Memory B cell (primary cell): Measurements from ENCODE around the gene PPDPF.
A peak's percentile ranks its signal among the peaks of the same experiment; 100 is the strongest.
"Not testable (repeated sequence)": the region's sequence is repeated elsewhere in the genome, so short reads cannot be mapped to it uniquely, and the experiment has no call there.

ENCODE experiments used
- ATAC-seq: fragments of 150-1000 bp; cut with Tn5 transposase; 2 replicates; pipeline ENCODE4 v1.10.0; 2021; ENCODE audit warnings: low read depth, mild to moderate bottlenecking, moderate library complexity
- DNase-seq, 2 donors: peaks; one replicate each; pipeline ENCODE4 v3.0.0; 2022; ENCODE audit warnings: low spot score in 2 of 2
- H3K27ac Mint-ChIP-seq: one replicate; pipeline ENCODE4 v1.8.0; 2022; ENCODE audit warnings: mild to moderate bottlenecking, moderate library complexity, mixed read lengths
- H3K27me3 Mint-ChIP-seq: one replicate; pipeline ENCODE4 v1.8.0; 2022; ENCODE audit warnings: mixed read lengths
- H3K36me3 Mint-ChIP-seq: one replicate; pipeline ENCODE4 v1.8.0; 2022; ENCODE audit warnings: mild to moderate bottlenecking, mixed read lengths
- H3K4me1 Mint-ChIP-seq: one replicate; pipeline ENCODE4 v1.8.0; 2022; ENCODE audit warnings: mixed read lengths
- H3K4me3 Mint-ChIP-seq: one replicate; pipeline ENCODE4 v1.8.0; 2022; ENCODE audit warnings: mild to moderate bottlenecking, moderate library complexity, mixed read lengths
- H3K9me3 Mint-ChIP-seq: one replicate; pipeline ENCODE4 v1.8.0; 2022; ENCODE audit warnings: mixed read lengths

The PPDPF gene

GRCh38 chr20:63555661-63556381, 35.3 kb downstream of the PPDPF start:
- DNase-seq (no peak), ATAC-seq (no peak)
- H3K4me1 Mint-ChIP-seq: peaks cover 19% of the 10 kb centered on the region
- H3K27me3 Mint-ChIP-seq: no peaks in the 10 kb centered on the region
- no peak overlapping the region for H3K4me3 Mint-ChIP-seq
- no peak overlapping the region for H3K27ac Mint-ChIP-seq
- H3K9me3 Mint-ChIP-seq: peaks cover 2% of the 10 kb centered on the region
- peaks cover 6% of the 10 kb centered on the region for H3K36me3 Mint-ChIP-seq

DNA sequence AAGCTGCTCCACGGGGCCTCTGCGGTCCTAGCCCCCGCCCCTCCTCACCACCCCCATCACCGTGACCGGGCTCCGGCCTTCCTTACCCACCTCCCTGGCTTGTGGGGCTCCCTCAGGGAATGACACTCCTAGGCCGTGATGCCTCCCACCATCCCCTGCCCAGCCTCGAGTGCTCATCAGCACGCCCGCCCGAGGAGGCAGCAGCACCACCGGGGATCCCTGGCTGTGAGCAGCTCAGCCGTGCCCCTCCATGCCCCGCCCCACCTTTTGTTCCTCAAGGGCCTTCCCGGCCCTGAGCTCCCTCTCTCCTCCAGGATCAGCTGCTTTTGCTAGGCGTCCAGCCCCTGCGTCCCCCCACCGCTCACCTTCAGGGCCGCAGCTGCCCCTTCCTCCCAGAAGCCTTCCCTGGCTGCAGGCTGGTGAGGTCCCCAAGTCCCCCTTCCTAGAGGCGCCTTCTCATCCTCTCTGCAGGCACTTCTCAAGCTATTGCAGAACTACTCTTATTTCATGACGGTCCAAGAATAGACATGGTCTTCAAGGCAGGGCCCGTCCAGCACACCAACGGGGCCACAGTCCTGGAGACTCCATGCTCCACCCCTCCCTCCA, 36.4 kb downstream of the PPDPF start:
- no peaks in the 10 kb centered on the region for H3K27me3 Mint-ChIP-seq
- DNase-seq (no peak), ATAC-seq (no peak)
- H3K27ac Mint-ChIP-seq: peak overlapping the region; percentile 52
- no peak overlapping the region for H3K4me3 Mint-ChIP-seq
- peaks cover 2% of the 10 kb centered on the region for H3K9me3 Mint-ChIP-seq
- peaks cover 16% of the 10 kb centered on the region for H3K4me1 Mint-ChIP-seq
- H3K36me3 Mint-ChIP-seq: peaks cover 6% of the 10 kb centered on the region

- Mint-ChIP-seq H3K36me3 (peaks cover 6% of the 10 kb centered on the region), H3K4me3 (no peak overlapping the region), H3K4me1 (peaks cover 15% of the 10 kb centered on the region), H3K9me3 (peaks cover 2% of the 10 kb centered on the region), H3K27ac (no peak overlapping the region), H3K27me3 (no peaks in the 10 kb centered on the region)
- ATAC-seq (no peak), DNase-seq (no peak)
These were observed 36.9 kb downstream of the PPDPF start for GRCh38 chr20:63557481-63557891.

DNA sequence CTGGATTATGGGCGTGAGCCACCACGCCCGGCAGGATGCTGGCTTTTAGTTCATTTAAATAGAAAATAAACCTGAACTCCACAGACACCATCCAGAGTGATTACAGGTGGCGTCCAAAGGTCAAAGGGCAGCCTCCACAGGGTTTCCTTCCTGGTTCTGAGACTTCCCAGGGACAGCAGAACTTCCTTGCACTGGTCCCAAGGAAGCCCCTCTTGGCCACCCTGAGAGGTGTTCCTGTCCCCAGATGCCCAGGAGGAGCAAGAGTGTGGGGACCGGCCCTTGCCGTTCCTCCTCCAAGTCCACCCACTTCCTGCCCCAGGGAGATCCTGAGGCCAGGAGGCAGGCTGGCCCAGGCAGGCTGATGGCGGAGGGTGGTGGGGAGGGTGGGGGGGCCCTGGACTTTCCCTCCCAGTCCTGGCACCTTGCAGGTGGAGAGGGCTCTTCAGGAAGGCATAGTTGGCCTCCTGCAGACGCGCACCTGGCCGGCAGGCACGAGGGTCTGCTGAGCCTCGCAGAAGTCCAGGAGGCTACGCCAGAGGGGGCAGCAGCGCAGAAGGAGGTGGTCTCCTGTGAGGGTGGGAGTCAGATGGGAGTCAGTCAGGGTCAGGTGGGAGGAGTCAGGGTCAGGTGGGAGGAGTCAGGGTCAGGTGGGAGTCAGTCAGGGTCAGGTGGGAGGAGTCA, 38.4 kb downstream of the PPDPF start:
- peaks cover 6% of the 10 kb centered on the region for H3K36me3 Mint-ChIP-seq
- no peaks in the 10 kb centered on the region for H3K27me3 Mint-ChIP-seq
- ATAC-seq: no peak
- no peak overlapping the region for H3K27ac Mint-ChIP-seq
- peaks cover 8% of the 10 kb centered on the region for H3K4me1 Mint-ChIP-seq
- DNase-seq: no peak
- H3K4me3 Mint-ChIP-seq: no peak overlapping the region
- peaks cover 2% of the 10 kb centered on the region for H3K9me3 Mint-ChIP-seq

DNA sequence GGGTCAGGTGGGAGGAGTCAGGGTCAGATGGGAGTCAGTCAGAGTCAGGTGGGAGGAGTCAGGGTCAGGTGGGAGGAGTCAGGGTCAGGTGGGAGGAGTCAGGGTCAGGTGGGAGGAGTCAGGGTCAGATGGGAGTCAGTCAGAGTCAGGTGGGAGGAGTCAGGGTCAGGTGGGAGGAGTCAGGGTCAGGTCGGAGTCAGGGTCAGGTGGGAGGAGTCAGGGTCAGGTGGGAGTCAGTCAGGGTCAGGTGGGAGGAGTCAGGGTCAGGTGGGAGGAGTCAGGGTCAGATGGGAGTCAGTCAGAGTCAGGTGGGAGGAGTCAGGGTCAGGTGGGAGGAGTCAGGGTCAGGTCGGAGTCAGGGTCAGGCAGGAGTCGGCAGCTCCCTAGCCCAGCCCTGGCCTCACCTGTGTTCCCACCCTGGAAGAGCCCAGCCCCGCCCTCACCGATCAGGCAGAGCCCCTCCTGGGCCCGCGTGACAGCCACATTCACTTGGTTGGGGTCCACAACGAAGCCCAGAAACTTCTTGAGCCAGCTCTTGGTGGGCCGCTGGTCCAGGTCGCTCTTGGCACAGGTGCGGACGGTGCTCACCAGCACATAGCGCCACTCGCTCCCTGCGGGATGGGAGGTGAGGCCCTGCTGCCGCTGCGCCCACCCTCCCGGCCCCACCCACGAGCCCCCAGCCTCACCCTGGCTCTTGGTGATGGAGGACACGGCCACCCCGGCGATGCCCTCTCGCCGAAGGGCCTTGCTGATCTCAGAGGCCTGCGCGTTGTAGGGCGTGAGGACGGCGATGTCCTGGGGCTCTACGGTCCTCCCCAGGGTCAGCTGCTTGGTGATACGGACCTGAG, 39.1 kb downstream of the PPDPF start:
- not testable (repeated sequence) for DNase-seq, H3K36me3 Mint-ChIP-seq, H3K27me3 Mint-ChIP-seq, H3K4me1 Mint-ChIP-seq, ATAC-seq, H3K9me3 Mint-ChIP-seq, H3K4me3 Mint-ChIP-seq
- peak overlapping the region; percentile 56 for H3K27ac Mint-ChIP-seq

- Mint-ChIP-seq H3K9me3 (peaks cover 2% of the 10 kb centered on the region), H3K36me3 (peaks cover 6% of the 10 kb centered on the region), H3K4me3 (no peak overlapping the region), H3K27ac (peak overlapping the region; percentile 56), H3K4me1 (peaks cover 6% of the 10 kb centered on the region), H3K27me3 (no peaks in the 10 kb centered on the region)
- no peak for DNase-seq
- ATAC-seq: no peak
These were observed 39.8 kb downstream of the PPDPF start for GRCh38 chr20:63560333-63560805.

- no peak overlapping the region for H3K27ac Mint-ChIP-seq
- DNase-seq (no peak), ATAC-seq (no peak)
- no peak overlapping the region for H3K4me3 Mint-ChIP-seq
- no peaks in the 10 kb centered on the region for H3K27me3 Mint-ChIP-seq
- H3K36me3 Mint-ChIP-seq: peaks cover 9% of the 10 kb centered on the region
- H3K4me1 Mint-ChIP-seq: peaks cover 6% of the 10 kb centered on the region
- peaks cover 2% of the 10 kb centered on the region for H3K9me3 Mint-ChIP-seq
These were observed 40.5 kb downstream of the PPDPF start for GRCh38 chr20:63560856-63561609.

DNA sequence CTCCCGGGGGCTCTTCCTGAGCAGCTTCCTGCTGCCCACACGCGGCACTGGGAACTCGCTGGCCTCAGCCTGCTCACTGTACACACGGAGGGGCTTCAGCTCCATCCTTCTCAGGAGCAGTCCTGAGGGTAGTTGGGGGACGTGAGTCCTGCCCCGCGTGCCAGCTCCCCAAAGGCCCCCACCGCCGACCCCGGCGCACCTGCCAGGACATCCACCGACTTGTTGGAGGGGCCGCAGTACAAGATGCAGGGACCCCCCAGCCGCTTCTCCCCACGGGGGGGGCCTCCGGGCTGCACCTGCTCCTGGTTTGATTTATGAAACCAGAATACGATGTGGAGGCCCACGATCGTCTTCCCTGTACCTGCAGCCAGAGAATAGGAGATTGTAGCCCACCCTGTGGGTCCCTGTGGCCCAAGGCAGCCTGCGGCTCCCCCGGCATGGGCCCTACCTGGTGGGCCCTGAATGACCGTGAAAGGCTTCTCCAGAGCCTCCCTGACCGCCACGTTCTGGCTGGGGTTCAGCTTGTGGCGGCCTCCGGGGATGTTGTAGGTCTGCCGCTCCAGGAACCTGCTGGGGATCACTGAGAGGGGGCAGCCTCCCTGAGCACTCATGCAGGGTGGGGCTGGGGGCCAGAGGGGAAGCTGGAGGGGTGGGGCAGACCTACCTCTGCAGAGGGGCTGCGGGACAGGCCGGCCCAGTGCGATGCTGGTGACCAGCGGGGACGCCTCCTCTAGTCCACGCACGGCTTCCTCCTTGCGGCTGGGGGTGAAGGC, 41.2 kb downstream of the PPDPF start:
- H3K27ac Mint-ChIP-seq: no peak overlapping the region
- no peak overlapping the region for H3K4me3 Mint-ChIP-seq
- no peak for ATAC-seq
- peaks cover 6% of the 10 kb centered on the region for H3K4me1 Mint-ChIP-seq
- peaks cover 2% of the 10 kb centered on the region for H3K9me3 Mint-ChIP-seq
- no peak for DNase-seq
- no peaks in the 10 kb centered on the region for H3K27me3 Mint-ChIP-seq
- H3K36me3 Mint-ChIP-seq: peaks cover 9% of the 10 kb centered on the region

- Mint-ChIP-seq H3K27ac (no peak overlapping the region), H3K9me3 (peaks cover 2% of the 10 kb centered on the region), H3K4me3 (no peak overlapping the region), H3K36me3 (peaks cover 9% of the 10 kb centered on the region), H3K4me1 (peaks cover 10% of the 10 kb centered on the region), H3K27me3 (no peaks in the 10 kb centered on the region)
- DNase-seq: no peak
- ATAC-seq: peak; percentile 59
These were observed 42.1 kb downstream of the PPDPF start for GRCh38 chr20:63562461-63563224.

- H3K9me3 Mint-ChIP-seq: peaks cover 2% of the 10 kb centered on the region
- H3K4me3 Mint-ChIP-seq: no peak overlapping the region
- no peak for ATAC-seq
- no peak overlapping the region for H3K27ac Mint-ChIP-seq
- H3K27me3 Mint-ChIP-seq: no peaks in the 10 kb centered on the region
- DNase-seq: no peak
- peaks cover 9% of the 10 kb centered on the region for H3K36me3 Mint-ChIP-seq
- peaks cover 16% of the 10 kb centered on the region for H3K4me1 Mint-ChIP-seq
These were observed 42.8 kb downstream of the PPDPF start for GRCh38 chr20:63563225-63563935.

DNA sequence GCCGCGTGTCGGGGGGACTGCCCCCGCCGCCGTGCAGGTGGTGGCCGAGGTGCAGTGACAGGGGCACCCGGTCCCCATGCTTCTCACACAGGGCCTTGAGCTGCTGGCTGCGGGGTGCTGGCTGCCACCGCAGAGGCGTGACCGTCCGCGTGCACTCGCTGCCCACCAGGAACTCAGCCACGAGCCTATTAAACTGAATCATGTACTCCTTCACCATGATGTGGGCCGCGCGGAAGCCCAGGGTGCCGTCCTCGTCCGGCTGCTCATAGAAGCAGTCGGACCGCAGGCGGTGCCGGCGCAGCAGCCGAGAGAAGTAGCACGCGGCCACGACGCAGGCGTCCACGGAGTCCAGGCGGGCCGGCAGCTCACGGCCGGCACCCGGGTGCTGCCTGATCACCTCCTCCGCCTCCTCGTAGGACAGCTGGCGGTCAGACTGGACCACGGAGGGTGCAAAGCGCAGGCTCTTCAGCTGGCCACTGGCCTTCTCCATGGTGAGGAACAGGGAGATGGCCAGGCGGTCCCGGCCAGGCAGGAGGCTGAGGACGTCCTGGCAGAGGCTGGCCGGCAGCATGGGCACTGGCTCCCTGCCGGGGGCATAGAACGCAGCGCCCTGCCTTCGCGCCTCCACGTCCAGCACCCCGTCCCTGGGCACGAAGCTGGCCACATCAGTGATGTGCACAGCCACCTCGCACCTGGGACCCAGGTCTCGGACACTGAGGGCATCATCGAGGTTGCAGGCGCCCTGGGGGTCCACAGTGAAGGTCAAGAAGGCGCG, 43.7 kb downstream of the PPDPF start:
- ATAC-seq (no peak), DNase-seq (no peak)
- peaks cover 7% of the 10 kb centered on the region for H3K36me3 Mint-ChIP-seq

More for the DNA sequence above, 43.7 kb downstream of the PPDPF start:
- no peak overlapping the region for H3K27ac Mint-ChIP-seq
- H3K4me3 Mint-ChIP-seq: no peak overlapping the region
- no peaks in the 10 kb centered on the region for H3K9me3 Mint-ChIP-seq
- peaks cover 19% of the 10 kb centered on the region for H3K4me1 Mint-ChIP-seq
- H3K27me3 Mint-ChIP-seq: no peaks in the 10 kb centered on the region
